WERI-Rb-1 (cell line): ENCODE results near the gene GRIK1.

ENCODE experiments used
- DNase-seq: peaks from one replicate; pipeline ENCODE4 v3.0.0-alpha.2; 2020
- H3K27ac ChIP-seq: fragments of 250-450 bp; sonication (Bioruptor Pico); 2 replicates; pipeline ENCODE4 v1.5.1; 2020; ENCODE audit warnings: mild to moderate bottlenecking, moderate library complexity
- H3K27me3 ChIP-seq: fragments of 250-450 bp; sonication (Bioruptor Pico); 2 replicates; pipeline ENCODE4 v1.5.1; 2021; ENCODE audit warnings: mild to moderate bottlenecking, low read depth, moderate library complexity; ENCODE audit not compliant: insufficient read depth, severe bottlenecking
- H3K36me3 ChIP-seq: fragments of 250-450 bp; sonication (Bioruptor Pico); 2 replicates; pipeline ENCODE4 v1.5.1; 2020; ENCODE audit warnings: mild to moderate bottlenecking, moderate library complexity
- H3K4me3 ChIP-seq: 2 replicates; pipeline ENCODE4 v1.5.1; 2011; ENCODE audit warnings: low read depth, mild to moderate bottlenecking, control low read depth, low read length
- H3K9me3 ChIP-seq: fragments of 250-450 bp; sonication (Bioruptor Pico); 2 replicates; pipeline ENCODE4 v1.5.1; 2021; ENCODE audit warnings: mild to moderate bottlenecking, moderate library complexity; ENCODE audit not compliant: severe bottlenecking
- CTCF ChIP-seq: IDR thresholded peaks from 2 replicates; pipeline ENCODE4 v1.5.1; 2011; ENCODE audit warnings: low read depth, mild to moderate bottlenecking, control low read depth, inconsistent platforms, low read length

GRIK1 gene

GRCh38 chr21:29661672-29662442 lies 277.9 kb downstream of the GRIK1 start:
- no peak for TF ChIP-seq CTCF
- H3K36me3 ChIP-seq = no peaks in the 10 kb centered on the region
- H3K4me3 ChIP-seq = no peak overlapping the region
- H3K9me3 ChIP-seq = peaks cover 16% of the 10 kb centered on the region
- peak overlapping the region; percentile 46 for H3K27ac ChIP-seq
- no peaks in the 10 kb centered on the region for H3K27me3 ChIP-seq
- no peak for DNase-seq

GRCh38 chr21:29660047-29660720 lies 279.6 kb downstream of the GRIK1 start:
- TF ChIP-seq CTCF = no peak
- no peak overlapping the region for H3K4me3 ChIP-seq
- H3K36me3 ChIP-seq = no peaks in the 10 kb centered on the region
- no peak for DNase-seq
- no peak overlapping the region for H3K27ac ChIP-seq
- H3K9me3 ChIP-seq = peaks cover 16% of the 10 kb centered on the region
- H3K27me3 ChIP-seq = no peaks in the 10 kb centered on the region

GRCh38 chr21:29658934-29659203 lies 280.9 kb downstream of the GRIK1 start:
- Histone ChIP-seq H3K4me3 (no peak overlapping the region), H3K9me3 (peaks cover 16% of the 10 kb centered on the region), H3K27me3 (no peaks in the 10 kb centered on the region), H3K27ac (no peak overlapping the region), H3K36me3 (no peaks in the 10 kb centered on the region)
- no peak for TF ChIP-seq CTCF
- no peak for DNase-seq

GRCh38 chr21:29658177-29658933 lies 281.4 kb downstream of the GRIK1 start:
- peak; percentile 66 for DNase-seq
- Histone ChIP-seq H3K27ac (no peak overlapping the region), H3K9me3 (peaks cover 16% of the 10 kb centered on the region), H3K27me3 (no peaks in the 10 kb centered on the region), H3K36me3 (no peaks in the 10 kb centered on the region), H3K4me3 (no peak overlapping the region)
- TF ChIP-seq CTCF = no peak

GRCh38 chr21:29657240-29657989 lies 282.4 kb downstream of the GRIK1 start:
- Histone ChIP-seq H3K9me3 (peaks cover 16% of the 10 kb centered on the region), H3K36me3 (no peaks in the 10 kb centered on the region), H3K27ac (no peak overlapping the region), H3K27me3 (no peaks in the 10 kb centered on the region), H3K4me3 (no peak overlapping the region)
- no peak for TF ChIP-seq CTCF
- no peak for DNase-seq
